SU-DHL-6 (cell line): ENCODE measurements around the gene CORO6.

Source experiments
- EZH2phosphoT487 ChIP-seq: fragments of 200-600 bp; sonication (generic), shearing (Covaris generic); conservative IDR thresholded peaks from 2 replicates; pipeline ENCODE4 v1.6.1; 2018; ENCODE audit warnings: mild to moderate bottlenecking, antibody characterized with exemption, low read length, moderate library complexity, mixed read lengths
- TF ChIP-seq, protein P1 (sequence below): fragments of 200-600 bp; sonication (generic); IDR thresholded peaks from one replicate; pipeline ENCODE4 v1.5.1; 2017; ENCODE audit warnings: antibody characterized with exemption, mild to moderate bottlenecking, low read length, moderate library complexity; ENCODE audit not compliant: insufficient read depth, poor library complexity, severe bottlenecking

DNA sequence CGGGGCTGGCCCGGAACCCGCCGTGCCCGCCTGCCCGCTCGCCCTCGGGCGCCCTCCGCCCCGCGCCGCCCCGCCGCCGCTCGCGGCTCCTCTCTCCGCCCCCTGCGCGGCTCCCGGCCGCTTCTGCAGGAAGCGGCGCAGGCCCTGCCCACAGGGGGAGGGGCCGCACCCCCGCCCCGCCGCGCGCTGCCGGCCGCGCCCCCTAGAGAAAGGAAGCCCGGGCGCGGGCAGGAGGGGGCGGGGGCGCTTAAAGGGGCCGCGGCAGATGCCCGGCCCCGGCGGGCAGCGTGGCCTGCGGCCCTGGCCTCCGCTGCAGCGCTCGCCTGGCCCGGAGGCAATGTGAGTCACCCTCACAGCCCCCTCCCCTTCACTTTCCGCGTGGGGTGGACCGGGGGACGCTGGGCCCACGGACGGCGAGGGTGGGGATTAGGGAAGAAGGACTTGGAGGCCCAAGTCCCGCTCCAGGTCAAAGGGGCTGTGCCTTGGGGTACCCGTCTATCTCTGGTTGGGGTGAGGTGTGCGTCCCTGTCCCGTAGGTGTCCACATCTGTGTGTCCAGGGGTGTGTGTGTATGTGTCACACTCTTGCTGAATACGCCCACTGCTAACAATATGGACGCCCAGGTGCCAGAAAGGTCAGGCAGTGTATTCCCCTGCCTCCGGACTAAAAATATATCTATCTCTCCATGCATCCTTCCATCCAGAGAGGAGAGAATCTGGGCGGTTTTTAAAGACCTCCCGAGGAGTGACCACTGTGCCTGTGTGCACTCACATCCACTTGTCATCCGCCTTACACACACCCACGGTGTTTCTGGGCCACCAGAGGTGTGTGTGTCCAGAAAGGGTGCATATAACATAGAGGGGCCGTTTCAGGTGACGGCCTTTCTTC lies 32.9 kb downstream of the CORO6 start, which contains the start of gene GIT1:
- TF ChIP-seq, protein P1, sequence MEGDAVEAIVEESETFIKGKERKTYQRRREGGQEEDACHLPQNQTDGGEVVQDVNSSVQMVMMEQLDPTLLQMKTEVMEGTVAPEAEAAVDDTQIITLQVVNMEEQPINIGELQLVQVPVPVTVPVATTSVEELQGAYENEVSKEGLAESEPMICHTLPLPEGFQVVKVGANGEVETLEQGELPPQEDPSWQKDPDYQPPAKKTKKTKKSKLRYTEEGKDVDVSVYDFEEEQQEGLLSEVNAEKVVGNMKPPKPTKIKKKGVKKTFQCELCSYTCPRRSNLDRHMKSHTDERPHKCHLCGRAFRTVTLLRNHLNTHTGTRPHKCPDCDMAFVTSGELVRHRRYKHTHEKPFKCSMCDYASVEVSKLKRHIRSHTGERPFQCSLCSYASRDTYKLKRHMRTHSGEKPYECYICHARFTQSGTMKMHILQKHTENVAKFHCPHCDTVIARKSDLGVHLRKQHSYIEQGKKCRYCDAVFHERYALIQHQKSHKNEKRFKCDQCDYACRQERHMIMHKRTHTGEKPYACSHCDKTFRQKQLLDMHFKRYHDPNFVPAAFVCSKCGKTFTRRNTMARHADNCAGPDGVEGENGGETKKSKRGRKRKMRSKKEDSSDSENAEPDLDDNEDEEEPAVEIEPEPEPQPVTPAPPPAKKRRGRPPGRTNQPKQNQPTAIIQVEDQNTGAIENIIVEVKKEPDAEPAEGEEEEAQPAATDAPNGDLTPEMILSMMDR, result no peak
- TF ChIP-seq EZH2phosphoT487, result no peak
